ENCODE results near the gene CCT7.

DNA sequence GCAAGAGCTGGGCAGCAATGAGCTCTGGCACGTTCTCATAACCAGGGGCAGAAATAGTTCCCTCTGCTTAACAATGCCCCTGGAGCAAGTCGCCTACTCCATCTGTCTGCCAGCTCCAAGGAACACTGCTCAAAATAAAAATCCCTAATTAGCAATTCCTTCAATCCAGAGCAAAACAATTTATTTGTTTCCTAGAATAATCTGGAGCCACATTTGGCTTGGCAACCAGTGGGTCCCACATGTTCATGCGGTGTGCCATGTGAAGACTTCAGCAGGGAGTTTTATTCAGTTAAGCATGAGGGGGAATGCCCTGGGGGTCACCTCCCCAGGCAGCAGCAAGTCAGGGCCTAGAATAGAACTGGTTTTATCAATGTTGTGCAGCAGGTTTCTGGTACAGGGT lies 66.8 kb downstream of the CCT7 start:
- TF ChIP-seq, protein P1, sequence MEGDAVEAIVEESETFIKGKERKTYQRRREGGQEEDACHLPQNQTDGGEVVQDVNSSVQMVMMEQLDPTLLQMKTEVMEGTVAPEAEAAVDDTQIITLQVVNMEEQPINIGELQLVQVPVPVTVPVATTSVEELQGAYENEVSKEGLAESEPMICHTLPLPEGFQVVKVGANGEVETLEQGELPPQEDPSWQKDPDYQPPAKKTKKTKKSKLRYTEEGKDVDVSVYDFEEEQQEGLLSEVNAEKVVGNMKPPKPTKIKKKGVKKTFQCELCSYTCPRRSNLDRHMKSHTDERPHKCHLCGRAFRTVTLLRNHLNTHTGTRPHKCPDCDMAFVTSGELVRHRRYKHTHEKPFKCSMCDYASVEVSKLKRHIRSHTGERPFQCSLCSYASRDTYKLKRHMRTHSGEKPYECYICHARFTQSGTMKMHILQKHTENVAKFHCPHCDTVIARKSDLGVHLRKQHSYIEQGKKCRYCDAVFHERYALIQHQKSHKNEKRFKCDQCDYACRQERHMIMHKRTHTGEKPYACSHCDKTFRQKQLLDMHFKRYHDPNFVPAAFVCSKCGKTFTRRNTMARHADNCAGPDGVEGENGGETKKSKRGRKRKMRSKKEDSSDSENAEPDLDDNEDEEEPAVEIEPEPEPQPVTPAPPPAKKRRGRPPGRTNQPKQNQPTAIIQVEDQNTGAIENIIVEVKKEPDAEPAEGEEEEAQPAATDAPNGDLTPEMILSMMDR (IDR thresholded peaks at IDR 0.05) = no peak
- TF ChIP-seq NR3C1 (CRISPR knock-in tag; conservative IDR thresholded peaks at IDR 0.05; ENCODE audit: low read depth) = no peak
- TF ChIP-seq, protein P2, sequence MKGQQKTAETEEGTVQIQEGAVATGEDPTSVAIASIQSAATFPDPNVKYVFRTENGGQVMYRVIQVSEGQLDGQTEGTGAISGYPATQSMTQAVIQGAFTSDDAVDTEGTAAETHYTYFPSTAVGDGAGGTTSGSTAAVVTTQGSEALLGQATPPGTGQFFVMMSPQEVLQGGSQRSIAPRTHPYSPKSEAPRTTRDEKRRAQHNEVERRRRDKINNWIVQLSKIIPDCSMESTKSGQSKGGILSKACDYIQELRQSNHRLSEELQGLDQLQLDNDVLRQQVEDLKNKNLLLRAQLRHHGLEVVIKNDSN (CRISPR knock-in tag; IDR thresholded peaks at IDR 0.05) = no peak
- no peak for TF ChIP-seq ELF4 (CRISPR knock-in tag; IDR thresholded peaks at IDR 0.05; ENCODE audit: low read depth)

Data from WTC11 (cell line).